CD4-positive, alpha-beta T cell treated with Interleukin-15 for 4 hours (primary cell): ENCODE data around the gene ZNF792.
"Not testable (repeated sequence)": the region's sequence is repeated elsewhere in the genome, so short reads cannot be mapped to it uniquely, and the experiment has no call there.

Source experiments
- DNase-seq: peaks from one replicate; pipeline ENCODE4 v3.0.0-alpha.2; 2020; ENCODE audit warnings: low spot score

The ZNF792 gene

GRCh38 chr19:34970185-34970780, 6.3 kb upstream of the ZNF792 start:
- DNase-seq: not testable (repeated sequence)

GRCh38 chr19:34969721-34970120, 5.7 kb upstream of the ZNF792 start:
- DNase-seq: no peak

- no peak for DNase-seq
These were observed 3.5 kb upstream of the ZNF792 start for GRCh38 chr19:34967551-34967950.

GRCh38 chr19:34965505-34965904, 1.5 kb upstream of the ZNF792 start:
- DNase-seq: not testable (repeated sequence)

- no peak for DNase-seq
These were observed 569 bp upstream of the ZNF792 start for GRCh38 chr19:34964598-34964997.

GRCh38 chr19:34962687-34963572, 1.1 kb downstream of the ZNF792 start:
- no peak for DNase-seq

GRCh38 chr19:34961775-34962686, 2.0 kb downstream of the ZNF792 start:
- peak; percentile 35 for DNase-seq

- no peak for DNase-seq
These were observed 2.9 kb downstream of the ZNF792 start for GRCh38 chr19:34960940-34961679.

GRCh38 chr19:34960103-34960805, 3.8 kb downstream of the ZNF792 start:
- no peak for DNase-seq

- DNase-seq: no peak
These were observed 5.0 kb downstream of the ZNF792 start for GRCh38 chr19:34959021-34959420.

GRCh38 chr19:34957830-34958751, 5.9 kb downstream of the ZNF792 start:
- DNase-seq: no peak

GRCh38 chr19:34953092-34953491, 10.9 kb downstream of the ZNF792 start:
- DNase-seq: no peak

- DNase-seq: no peak
These were observed 20.0 kb downstream of the ZNF792 start for GRCh38 chr19:34943861-34944573.

GRCh38 chr19:34938886-34939285, 25.1 kb downstream of the ZNF792 start:
- no peak for DNase-seq

- no peak for DNase-seq
These were observed 27.8 kb downstream of the ZNF792 start for GRCh38 chr19:34936184-34936583.

GRCh38 chr19:34932494-34932893, 31.5 kb downstream of the ZNF792 start:
- DNase-seq: no peak

- DNase-seq: peak; percentile 84
These were observed 37.2 kb downstream of the ZNF792 start, which contains the start of gene ZNF30 for GRCh38 chr19:34926685-34927375. ZNF30 (plus strand) TSS chr19:34926903; CDS start chr19:34929948, 3,045 bp downstream.

- no peak for DNase-seq
These were observed 37.7 kb downstream of the ZNF792 start for GRCh38 chr19:34926361-34926684.
